Measurements from ENCODE around the gene KCNA2.

KCNA2 gene

DNA sequence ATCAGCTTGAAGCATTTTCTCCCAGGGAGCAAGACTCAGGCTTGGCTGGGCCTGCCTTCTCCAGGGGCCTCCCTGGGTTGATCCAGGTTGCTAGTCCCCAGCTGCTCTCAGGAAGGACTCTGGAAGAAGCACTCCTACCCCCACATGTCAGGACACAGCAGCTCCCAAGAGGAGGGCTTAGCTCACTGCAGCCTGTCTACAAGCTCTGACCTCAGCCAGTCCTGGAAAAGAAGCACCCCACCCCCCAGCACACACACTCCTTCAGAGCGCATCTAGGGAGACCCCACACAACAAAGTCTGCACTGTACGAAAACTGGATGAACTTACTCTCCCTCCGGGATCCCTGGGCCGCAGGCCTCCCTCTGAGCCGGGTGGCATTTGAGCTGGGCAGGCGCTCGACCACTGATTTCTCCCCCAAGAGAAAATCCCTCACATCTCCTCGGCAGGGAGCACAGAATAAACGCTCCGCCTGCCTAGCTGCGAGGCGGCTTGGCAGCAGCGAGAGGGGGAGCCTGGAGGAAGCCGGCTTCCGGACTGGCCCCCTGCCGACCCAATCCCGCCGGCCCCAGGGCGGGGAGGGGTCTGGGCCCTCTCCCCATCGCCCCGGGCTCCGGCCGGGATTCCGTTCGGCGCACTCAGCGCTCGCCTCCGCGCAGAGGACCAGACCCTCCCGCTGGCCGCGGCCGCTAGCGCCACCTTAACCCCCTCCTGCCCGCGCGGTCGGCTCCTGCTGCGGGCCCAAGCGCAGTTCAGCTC lies at the start of gene KCNA2:
KCNA2 (minus strand) TSS at position 458 of the 756 bp plus-strand sequence. CDS start 1,576 bp downstream, outside the sequence.
- DNase-seq (ENCODE audit: low read depth) = no peak

DNA sequence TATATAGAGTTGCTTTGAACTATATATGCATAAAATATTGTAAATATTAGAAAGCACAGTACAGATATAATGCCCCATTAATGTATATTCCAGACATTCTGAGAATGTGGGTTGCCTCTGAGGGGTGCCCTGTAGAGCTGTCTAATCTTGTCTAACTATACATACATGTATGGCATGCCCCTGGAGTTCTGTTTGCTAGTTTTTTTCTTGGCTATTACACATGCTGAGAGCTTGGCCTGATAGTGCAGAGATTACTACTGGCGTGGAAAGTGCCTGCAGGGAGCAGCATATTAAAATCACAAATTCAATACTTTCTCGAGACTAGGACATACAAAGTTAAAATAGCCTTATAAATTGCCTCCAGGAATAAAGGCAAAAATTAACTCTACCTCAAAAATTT lies 44.5 kb upstream of the KCNA2 start:
- DNase-seq (ENCODE audit: low read depth) = no peak

DNA sequence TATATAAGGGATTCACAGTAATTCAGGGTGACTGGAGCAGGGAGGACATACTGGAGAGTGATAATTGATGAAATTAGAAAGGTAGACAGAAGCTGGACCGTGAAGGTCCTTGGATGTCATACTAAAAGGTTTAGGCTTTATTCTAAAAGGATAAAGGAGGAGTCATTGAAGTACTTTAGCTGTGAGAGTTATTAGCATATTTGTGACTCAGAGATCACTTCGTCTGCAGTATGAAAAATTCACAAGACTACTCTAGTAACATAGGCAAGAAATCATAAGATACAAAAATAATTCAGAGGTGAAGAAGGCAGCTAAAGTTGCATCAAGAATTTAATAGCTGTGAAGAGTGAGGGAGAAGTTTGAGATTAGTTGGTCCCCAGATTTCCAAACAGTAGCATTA lies 42.3 kb upstream of the KCNA2 start:
- no peak for DNase-seq (ENCODE audit: low read depth)

DNA sequence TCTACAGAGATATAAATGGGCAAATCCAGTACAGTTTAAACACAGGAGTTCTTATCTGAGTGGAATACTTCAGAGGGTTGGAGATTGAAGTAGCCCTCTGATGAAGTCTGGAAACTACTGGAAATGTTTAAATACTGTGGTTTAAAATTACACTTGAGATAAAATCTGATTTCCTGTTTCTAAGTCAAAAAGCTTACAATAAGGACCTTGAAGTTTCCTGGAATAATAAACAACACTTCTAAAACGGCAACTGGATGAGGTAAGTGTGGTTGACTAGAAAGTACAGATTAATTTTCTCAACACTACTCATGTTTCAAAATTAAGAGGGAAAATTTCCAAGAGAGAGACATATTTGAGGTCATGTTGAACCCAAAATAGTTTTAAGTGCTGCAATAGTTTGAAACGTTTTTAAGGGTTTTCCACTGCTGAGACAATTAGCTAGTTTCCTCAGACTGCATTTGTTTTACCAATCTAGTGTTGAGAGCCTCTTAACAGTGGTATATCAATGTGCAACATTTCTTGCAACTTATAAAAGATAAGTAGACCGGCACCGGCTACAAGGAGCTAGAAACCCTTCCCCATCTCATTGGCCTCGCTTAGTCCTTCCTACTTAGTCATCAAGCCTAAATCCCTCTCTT lies 41.2 kb upstream of the KCNA2 start:
- no peak for DNase-seq (ENCODE audit: low read depth)

DNA sequence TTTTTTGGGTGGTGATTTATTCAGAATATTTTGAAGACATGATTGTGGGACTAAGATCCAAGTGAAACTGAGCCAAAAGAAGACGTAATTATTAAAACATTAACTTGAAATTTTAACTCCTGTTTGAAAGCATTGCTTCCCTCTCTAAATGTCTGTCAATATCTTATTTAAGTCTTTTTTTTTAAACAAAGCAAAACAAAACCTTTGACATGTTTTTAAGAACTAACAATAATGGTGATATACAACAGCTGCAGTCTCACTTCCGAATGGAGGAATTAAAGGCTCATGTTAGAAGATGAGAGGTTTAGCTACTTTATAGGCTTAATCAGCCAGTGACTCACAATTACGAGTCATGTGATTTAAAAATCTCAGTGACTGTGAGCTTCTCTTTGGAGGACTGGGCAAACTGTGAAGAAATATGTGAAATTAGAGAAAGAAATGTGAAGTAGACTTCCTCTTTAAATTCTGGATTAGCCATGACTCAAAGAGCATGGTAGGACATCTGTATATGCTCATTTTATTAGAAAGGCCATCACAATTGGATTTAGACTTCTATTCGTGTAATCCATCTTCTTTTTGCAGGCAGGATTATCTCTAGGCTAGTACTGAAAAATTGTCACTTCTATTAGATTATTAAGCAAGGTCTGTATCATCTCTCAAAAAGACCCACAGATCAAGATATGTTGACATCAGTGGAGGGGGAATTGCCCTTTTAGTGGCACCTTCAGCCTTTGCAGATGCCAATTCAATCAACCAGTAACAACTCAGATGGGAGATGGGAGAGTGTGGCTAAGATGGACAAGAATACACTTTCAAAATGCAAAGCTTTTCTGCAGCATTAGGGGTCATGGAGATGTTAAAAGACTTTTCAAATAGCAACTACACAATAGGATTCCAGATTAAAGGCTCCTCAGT lies 39.9 kb upstream of the KCNA2 start:
- DNase-seq (ENCODE audit: low read depth) = no peak

DNA sequence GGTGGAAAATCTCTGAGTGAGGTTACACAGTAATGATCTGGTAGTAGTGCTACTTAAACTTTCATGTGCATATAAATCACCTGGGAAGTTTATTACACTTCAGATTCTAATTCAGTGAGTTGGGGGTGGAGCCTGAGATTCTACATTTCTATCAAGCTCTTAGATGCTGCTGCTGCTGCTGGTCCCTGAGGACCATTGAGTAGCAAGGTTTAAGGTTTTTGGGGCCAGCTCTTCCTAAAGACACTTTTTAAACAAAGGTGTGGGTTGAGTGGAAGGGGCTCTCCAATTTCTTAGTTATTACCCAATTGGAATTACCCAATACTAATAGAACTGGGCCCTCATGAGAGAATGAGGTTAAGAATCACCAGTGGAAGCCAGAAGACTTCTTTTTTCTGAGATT lies 39.1 kb upstream of the KCNA2 start:
- DNase-seq (ENCODE audit: low read depth) = no peak

DNA sequence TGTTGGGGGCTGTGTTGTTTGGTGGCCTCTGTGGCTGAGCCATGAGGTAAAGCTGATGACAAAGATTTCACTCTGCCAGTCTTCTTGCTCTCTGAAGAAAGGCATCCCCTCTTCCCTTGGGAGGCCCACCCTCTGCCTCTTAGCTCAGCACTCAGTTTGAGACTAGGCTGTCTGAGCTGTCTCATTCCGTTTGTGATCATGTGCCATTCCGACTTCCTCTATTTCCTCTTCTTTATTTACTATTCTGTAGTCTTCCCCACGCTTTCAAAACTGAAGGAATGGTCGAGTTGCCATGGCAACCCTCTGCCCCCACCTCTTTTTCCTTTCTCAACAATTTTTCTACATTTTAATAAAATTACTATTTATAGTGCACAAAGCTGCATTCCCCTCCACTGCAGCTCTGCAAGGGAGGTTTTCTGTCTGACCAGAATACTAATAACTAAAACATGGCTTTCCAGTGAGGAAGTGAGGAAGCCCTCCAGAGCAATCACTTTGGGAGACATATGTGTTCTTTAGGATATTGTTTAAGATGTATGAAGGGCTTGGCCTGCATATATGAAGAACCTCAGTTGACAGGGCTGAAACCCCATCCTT lies 37.8 kb upstream of the KCNA2 start:
- DNase-seq (ENCODE audit: low read depth) = no peak

DNA sequence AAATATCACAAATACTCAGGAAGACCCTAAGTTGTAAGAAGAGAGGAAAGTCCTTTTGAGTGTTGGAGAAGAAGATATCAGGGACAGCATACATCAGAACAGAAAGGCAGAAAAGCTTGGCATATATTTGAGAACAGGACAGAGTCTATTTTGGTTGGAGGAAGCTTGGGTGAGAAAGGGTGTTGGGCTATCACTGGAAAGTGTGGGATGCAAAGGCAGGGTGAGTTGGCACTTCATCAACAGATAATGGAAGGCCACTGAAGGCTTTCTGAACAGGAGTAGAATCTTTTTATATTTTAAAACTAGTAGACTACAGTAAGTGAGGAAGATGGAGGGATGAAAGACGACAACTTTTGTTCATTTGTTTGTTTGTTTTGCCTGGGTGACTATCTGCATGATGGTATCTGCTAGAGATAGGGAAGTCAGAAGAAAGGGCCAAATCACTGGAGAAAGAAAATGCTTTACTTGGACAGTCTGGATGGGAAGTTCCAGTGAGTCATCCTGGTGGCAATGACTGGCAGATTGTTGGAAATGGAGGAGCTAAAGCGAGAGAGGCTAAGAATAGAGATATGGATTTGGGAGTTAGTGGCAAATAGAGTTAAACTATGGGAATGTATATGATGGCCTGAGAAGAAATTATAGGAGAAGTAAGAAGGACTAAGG lies 33.7 kb upstream of the KCNA2 start:
- no peak for DNase-seq (ENCODE audit: low read depth)

DNA sequence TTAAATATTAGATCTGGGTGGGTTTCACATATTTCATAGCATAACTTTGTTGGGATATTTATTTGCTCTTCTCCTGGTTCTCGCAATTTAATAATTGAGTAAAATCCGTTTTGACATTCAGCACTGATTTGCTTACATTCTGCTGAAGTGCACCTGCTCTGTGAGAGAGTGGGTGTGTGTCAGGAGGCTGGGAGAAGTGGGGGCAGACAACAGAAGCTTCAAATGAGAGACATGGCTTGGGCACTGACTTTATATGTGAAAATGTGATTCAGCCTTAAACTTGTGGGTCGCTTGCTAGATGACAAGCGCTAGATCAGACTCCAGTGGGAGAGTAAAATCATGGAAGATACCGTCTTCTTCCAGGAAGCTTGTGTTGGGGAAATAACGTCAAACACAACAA lies 32.4 kb upstream of the KCNA2 start:
- DNase-seq (ENCODE audit: low read depth) = no peak

DNA sequence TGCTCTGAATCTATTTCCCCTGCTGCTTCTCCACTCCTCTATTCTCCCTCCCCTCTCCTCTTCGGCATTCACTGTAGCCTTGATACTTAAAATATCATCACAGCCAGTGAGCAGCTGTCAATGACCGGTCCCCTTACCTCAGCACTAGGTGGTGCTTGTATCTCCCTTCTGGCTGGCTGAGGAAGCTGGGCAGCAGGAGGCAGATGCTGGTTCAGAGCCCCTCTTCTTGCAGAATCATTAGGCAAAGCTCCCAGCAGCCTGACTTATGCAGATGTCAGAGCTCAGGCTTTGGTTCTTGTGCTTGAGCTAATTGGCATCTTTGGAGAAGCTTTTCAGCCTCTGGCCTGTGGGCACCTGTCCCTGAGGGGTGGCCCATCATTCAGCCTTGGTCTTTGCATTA lies 31.9 kb upstream of the KCNA2 start:
- no peak for DNase-seq (ENCODE audit: low read depth)

DNA sequence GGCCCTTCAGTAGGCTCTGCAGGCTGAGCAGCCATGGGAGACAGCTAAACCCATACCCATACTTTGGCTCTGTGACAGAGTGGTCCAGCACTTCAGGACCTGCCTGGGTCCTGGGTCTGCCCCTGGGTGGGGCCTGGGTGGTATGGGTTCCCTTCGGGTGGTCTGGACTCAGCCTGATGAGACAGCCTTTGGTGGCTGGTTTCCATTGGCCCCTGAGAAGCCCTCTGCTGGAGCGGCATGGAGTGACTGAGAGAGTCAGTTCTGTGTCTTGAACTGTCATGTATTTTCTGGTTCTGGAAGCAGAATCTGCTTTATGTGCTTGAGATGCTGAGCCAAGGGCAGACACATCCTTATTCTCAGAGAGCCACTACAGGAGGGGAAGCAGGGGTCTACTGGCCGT lies 31.3 kb upstream of the KCNA2 start:
- DNase-seq (ENCODE audit: low read depth) = no peak

DNA sequence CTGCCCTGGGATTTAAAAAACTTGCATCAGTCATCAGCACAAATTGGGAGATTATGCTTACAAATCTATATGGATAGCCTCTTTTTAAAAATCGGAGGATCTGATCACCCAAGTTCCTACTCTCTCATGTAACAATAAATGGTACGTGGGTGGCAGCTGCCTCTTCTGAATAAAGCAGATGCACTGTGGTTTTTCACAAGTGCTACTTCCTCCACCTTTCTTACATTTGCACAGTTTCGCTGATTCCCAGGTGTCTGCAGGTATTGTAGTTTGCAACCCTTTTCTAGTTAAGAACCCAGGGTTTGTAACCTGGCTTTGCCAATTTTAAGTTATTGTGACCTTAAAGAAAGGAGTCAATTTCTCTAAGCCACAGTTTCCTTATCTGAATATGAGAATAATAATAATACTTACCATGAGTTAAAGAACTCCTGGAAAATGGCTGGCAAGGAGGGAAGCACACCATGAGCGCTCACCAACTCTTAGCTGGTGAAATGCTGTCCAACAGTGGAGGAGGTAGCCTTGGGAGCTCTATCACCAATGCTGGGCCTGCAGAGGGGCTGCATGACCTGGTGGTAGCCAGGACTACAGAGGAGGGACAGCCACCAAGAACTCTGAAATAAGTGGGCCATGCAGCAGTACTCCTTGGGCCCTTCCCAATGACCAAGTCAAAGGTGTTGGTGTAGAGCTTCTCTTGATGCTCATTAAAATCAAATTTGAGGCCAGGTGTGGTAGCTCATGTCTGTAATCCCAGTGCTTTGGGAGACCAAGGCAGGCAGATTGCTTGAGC lies 30.2 kb upstream of the KCNA2 start:
- no peak for DNase-seq (ENCODE audit: low read depth)

DNA sequence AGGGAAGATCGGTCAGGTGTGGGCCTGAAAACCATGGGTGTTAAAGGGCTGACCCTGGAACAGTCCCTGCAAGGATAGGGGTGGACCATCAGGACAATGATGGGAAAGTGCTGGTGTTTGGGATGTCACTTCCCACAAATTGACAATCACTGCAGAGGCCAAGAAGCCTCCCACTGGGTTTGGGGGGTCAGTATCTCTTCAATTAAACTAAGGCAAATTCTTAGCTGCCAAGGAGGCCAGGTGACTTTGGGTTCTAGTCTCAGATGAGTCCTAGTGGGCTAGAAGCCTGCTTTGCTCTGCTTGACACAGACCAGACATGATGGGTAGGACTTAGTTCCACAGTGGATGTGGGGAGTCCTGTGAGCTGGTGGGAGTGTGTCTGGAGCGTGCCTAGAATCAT lies 29.3 kb upstream of the KCNA2 start:
- DNase-seq (ENCODE audit: low read depth) = no peak

DNA sequence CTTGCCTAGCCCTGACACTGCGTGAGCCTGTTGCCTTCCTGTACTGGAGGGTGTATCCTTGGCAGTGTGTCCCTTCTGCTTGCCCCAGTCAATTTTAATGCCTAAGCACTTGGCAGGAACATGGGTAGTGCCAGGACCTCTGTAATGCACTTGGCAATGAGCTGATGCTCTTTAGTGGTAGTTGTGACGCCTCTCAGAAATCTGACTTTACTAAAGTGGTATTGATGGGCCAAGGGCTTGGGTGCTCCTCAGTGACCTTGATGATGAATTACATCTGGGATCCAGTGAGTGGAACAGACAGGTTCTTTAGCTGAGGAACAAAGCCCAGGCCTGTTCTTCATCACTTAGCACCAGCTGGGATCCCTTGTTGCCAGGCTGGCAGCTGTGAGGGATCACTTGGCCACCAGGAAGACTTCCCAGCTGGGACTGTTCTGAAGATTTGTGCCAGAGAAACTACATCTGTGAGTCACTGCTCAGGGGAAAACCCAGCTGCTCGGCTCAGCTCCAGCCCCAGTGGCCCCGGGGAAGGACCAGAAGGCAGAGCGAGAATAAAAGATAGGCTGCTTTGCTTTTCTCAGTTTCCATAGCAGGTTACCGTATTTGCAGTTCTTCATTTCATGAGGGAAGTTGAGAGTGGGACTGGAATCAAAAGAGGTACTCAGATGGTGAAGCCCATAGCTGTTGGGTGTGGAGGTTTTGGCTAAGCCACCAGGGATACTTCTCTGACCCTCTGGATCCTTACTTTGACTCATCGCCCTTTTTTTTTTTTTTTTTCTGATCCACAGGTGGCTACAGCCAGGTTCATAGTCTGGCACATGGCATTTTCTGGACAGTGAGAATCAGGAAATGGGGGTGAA lies 28.5 kb upstream of the KCNA2 start:
- peak; percentile 73 for DNase-seq (ENCODE audit: low read depth)

DNA sequence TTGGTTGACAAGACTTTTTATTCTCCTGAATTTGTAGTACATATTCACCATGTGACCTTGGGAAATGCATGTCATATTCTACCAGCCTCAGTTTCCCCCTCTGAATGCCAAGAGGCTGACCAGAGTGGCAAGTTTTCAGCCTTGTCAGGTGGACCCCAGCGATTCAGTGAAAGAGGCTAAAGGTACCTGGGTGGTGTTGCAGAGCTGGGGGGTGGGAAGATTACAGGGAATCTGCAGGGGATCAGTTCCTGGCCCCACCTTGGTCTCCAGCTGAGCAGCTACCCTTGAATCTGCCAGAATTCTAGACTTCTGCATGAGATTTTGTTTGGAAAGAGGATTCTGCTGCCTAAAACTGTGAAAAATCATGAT lies 27.9 kb upstream of the KCNA2 start:
- DNase-seq (ENCODE audit: low read depth) = no peak

DNA sequence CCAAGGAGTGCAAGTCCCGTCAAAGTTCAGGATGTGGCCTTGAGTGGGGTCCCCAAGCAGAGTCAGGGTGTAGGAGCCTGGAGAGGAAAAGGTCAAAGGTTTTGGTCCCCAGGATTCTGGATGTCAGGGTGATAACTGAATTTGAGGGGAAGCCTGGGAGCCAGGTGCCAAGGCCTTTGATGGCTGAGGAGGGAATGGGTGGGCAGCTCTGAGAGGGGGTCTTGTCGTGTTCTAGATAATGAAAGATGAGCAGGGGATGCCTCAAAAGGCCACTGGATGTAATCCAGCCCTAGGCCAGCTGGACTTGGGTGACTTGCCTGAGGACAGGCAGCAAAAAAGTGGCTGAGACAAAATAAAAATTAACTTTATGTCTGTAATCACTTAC lies 27.5 kb upstream of the KCNA2 start:
- no peak for DNase-seq (ENCODE audit: low read depth)

DNA sequence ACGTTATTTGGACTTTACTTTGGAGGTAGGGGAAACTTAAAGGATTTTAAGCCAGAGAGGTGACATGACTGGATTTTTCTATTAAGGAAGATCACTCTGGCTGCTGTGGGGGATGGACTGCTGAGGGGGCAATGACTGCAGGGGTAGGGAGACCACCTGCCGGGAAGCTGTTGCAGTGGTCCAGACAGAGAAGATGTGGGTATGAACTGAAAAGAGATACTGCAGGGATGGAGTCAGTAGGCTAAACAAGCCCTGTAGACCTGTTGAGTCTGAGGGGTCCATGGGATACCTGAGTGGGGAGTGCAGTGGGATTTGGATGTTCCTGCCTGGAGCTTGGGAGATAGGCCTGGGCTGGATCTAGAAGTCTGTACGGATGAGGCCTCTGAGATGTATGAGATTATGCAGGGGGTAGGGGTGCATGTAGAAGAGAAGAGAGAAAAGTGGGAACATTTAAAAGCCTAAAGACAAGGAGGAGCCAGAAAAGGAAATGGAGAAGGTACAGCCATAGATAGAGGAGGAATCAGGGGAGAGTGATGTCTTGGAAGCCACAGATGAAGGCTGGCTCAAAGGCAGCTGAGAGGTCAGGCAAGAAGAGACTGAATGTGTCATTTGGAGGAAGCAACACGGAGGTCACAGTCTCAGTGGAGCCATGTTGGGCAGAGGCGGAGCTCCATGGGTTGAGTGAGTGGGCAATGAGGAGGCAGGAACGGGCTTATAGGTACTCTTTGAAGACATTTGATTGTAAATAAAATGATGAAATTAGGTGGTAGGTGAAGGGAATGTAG lies 25.9 kb upstream of the KCNA2 start:
- DNase-seq (ENCODE audit: low read depth) = no peak

DNA sequence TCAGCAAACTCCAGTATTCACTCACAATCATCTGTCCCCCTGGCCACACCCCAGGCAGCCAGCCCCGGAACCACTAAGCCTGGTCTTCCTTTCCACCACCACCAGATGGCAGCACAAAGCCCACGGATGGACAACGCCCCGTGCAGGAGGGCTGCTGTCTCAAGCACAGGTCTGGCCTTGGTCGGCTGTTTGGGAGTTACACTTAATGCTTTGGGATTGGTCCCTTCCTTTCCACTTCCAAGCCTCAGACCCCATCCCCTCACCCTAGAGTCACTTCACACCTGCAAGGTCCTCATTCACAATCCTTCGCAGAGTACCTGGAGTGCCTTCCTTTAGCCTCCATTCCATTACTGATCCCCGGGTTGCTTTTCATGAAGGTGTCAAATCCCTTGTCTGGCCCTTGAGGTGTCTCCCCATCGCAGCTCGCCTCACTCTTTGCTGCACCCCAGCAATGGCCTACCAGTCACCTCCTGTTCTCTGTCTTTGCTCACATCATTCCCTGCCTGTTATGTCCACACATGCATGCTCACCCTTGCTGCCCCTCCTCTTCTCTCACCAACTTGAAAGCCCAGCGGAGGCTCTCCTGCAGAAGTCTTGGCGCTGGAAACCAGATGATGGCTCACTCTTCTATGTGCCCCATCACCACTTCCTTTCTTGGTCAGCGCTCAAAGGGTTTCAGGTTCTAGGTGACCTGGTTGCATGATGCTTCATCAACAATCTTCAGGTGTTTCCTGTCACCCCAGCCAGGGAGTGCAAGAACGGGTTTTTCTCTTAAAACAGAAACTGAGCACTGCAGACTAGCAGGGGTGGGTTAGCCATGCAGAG lies 24.9 kb upstream of the KCNA2 start:
- peak; percentile 76 for DNase-seq (ENCODE audit: low read depth)
